Superior temporal gyrus (tissue), 1 donor: ENCODE results near the gene MRPL44.
A peak's percentile ranks its signal among the peaks of the same experiment; 100 is the strongest.
"Not testable (repeated sequence)": the region's sequence is repeated elsewhere in the genome, so short reads cannot be mapped to it uniquely, and the experiment has no call there.

Experiments
- DNase-seq: peaks from one replicate; pipeline ENCODE4 v3.0.0-alpha.2; 2016; ENCODE audit errors: extremely low spot score

Gene MRPL44

DNA sequence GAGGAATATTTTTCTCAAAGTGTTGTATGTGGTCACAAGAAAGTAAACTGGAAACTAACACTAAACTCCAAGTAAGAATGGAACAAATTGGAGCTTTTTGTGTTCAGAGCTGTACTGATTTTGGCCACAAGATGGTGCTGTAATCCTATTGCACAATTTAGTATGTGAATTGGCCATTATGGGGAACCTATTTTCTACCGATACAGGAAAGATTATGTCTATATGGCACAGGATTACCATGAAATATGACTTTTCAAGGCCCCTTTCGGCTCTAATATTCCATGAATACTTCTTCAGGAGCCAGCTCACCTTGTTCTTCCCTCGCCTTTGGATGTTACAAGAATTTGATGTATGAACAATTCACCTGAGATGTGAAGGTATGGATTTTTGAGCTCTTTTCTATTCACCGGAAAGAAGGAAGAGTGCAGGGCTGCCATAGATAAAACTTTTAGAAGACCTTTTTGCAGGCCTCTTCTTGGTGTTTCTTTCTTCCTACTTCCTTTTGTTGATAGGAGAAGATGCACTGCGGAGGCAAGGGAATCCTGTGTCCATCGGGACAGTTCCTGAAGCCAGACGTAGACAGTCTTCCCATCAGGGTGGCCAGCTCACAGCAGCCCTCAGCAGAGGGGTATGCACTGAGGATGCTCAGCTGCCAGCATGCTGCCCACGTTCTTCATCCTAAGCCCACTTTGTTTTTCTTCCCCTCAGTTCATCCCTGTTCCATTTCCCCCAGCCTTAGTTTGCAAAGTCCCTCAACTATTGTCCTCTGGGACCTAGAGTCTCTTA is 13.3 kb downstream of the MRPL44 start:
- peak; percentile 95 for DNase-seq

DNA sequence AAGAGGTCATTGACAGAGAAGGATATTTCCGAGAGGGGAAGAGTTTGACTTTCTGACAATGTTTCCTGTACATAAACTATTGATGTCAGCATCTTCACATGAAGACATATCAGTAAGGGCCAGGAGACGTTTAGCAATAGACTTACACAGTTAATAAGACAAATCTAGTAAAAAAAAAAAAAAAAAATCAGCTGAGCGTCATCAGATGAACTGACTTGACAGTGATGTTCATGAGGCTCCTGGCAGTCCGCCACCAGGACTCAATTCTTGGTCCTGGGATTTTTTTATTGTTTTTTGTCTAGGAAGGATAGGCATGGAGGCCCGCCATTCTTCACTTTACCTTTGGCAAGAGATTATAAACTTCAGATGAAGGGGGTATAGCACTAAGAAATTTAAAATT is 14.5 kb downstream of the MRPL44 start:
- DNase-seq = no peak

DNA sequence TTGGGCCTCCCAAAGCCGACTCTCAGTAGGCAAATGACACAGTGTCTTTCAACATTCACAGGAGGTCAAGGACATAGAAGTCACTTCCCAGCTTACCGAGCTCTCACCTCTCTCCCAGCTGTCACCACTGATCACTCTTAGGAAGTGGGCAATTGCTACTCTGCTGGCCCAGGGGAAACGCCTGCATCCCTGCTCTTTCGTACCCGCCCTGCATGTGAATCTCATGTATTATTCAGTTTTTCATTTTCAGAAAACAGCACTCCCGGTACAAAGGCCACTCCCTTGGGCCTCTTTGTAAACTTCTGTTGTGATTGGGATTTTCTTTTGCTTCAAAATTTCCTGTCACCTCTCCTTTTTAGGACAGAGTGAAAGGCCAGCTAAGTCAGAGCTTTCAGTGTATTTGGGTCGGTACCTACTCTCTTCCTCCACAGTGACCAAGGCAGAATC is 15.4 kb downstream of the MRPL44 start:
- no peak for DNase-seq

- no peak for DNase-seq
These were observed 16.3 kb downstream of the MRPL44 start for GRCh38 chr2:223973606-223974005.

DNA sequence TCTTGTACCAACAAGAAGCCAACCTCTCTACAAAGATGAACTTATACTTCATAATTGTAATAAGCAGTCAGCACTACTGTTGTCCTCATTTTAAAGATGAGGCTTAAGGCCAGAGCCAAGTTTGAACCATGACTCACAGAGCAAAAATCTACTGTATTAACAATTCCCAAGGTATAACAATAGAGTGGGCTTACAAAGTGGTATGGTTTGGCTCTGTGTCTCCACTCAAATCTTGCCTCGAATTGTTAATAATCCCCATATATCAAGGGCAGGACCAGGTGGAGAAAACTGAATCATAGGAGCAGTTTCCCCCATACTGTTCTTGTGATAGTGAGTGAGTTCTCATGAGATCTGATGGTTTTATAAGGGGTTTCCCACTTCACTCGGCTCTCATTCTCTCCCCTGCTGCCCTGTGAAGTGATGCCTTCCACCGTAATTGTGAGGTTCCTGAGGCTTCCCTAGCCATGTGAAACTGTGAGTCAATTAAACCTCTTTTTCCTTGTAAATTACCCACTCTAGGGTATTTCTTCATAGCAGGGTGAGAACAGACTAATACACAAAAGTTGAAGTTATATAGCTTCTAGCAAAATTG is 19.5 kb downstream of the MRPL44 start:
- no peak for DNase-seq

DNA sequence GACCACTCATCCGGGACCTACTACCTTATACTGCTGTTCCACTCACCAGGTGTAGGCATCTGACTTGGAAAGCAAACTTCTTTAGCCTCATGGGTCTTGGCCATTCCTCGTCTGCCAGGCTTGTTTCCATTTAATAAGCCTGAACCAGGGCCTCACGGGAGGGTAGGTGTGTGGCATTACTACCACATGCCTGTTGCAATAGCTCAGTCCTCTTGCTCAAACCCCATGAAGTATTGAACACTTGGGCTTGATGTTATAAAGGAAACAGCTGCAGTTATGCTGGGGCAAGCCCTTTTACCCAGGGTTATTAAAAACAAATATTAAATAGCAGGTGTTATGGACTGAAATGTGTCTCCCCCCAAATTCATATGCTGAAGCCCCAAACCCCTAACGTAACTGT is 21.2 kb downstream of the MRPL44 start:
- DNase-seq = no peak

DNA sequence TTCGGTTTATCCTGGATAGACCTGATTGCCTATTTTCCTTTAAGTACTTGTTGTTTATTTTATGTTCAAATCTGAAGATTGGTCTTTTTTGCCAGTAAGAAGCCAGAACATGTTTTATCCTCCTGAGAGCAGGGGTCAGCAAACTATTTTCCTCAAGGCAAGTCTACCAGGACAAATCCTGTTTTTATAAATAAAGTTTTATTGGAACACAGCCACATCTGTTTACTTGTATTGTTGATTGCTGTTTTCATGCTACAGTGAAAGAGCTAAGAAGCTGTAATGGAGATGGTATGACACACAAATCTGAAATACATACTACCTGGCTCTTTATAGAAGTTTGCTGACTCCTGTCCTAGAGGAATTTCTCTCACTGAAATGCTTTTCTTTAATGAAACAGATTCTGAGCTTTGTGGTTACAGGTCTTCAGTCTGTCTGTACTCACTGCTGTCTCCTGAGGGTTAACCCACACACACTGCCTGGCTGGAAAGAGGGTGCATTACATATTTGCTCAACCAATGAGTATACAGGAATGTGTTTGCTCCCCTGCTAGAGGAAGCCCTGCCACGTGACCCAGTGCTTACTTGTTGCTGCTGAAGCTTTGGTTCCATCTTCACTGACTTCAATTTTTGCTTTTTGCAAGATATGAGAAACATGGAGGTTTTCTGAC is 22.6 kb downstream of the MRPL44 start:
- DNase-seq = no peak

- DNase-seq = no peak
These were observed 23.1 kb downstream of the MRPL44 start for GRCh38 chr2:223980397-223980735.

DNA sequence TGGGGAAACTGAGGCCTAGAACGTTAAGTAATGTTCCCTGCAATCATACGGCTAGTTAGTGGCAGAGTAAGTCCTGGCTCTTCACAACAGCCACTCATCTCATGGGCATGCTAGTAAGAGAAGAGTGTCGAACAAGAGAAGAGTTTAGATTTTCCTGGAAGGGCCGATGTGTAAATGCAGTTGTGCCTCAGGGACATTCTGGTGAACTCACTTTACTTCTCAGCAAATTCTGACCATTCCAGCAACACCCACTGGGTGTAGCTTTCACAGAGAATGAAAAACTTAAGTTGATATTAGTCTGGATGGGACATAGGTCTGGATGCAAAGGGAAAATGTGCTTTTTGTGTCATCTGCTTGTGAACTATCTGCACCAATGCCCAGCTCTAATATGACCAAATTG is 23.5 kb downstream of the MRPL44 start:
- no peak for DNase-seq

DNA sequence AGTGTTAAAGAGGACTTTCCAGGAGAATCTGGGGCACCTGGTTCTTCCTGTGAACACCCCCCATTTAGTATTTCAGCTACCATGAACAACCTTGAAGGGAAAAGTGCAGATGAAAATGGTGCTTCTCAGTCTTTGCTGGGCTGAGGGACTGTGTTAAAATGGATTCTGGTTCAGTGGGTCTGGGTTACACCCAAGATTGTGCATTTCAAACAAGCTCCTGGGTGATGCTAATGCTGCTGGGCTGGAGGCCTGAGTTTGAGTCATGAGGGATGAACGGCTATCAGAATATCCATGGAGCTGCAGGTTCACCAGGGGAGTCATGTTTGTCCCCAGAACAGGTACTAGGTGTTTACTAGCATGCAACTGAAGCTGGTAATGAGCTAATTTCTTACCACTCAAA is 24.0 kb downstream of the MRPL44 start:
- no peak for DNase-seq

DNA sequence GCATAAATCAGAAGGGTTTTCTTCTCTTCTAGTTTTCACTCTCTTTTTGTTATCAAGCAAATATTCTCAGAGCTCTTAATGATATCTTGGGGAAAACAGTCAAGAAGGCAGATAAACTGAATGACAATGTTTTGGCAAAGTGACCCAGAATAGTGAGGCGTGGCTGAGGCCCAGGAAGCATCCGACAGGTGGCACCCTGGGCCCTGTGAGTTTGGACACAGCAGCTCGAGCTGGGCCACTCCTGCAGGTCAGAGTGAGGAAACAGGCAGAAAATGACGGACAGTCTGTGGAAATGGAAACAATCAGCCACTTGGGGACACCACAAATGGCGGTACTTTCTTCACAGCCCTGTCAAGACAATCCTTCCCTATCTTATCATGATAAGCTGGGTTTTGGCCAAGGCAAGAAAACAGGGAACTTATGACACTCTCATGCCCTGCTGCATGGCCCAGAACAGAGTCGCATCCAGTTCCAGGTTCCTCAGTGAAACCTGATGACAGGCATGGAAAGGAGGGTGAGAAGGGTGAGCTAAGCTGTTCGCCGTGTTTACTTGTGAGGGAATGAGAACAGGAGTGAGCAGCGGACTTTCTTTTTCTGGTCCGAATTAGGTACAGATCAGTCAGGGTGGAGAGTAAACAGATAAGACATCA is 32.1 kb downstream of the MRPL44 start:
- DNase-seq = no peak

DNA sequence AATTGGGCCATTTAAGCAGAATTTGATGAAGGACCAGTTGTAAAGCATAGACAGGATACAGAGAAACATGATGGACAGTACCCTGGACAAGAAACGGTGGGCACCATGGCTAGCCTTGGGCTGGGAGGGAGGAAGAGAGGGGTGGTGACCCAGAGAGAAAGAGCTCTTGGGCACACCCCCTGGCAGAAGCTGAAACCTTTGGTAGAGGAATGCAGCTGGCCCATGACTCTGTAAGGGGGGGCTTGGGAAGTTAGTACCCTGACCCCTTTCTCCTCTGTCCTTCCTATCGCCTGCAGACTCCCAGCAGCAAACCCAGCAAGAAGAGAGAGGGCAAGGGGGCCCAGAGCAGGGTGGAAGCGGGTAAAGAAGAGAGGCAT is 32.6 kb downstream of the MRPL44 start:
- no peak for DNase-seq

GRCh38 chr2:223991611-223992010 is 34.3 kb downstream of the MRPL44 start:
- DNase-seq = no peak

DNA sequence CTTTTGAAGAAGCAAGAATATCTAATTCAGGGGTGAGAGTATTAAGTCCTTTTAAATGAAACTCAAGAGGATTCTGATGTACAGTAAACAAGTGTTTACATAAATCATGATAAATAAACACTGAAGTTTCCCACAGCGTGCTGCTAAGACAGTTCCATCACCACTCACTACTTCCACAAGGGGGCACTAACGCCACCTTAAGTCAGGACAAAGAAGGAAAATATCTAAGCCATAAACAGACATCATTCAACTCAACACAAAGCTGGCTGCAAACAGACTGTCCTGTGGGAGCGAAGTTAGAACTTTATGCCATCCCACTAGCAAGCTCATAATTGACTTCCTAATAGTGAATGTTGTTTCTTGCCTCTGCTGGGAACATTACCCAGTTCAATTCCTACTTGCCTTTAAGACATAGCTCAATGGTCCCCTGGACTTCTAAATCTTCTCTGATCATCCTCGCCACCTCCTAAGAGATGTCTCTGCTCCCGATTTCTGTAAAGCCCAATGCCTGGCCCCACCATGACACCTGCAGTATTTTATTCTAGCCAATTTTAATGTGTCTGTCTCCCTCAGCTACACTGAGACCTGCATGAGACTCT is 36.5 kb downstream of the MRPL44 start:
- peak; percentile 92 for DNase-seq

DNA sequence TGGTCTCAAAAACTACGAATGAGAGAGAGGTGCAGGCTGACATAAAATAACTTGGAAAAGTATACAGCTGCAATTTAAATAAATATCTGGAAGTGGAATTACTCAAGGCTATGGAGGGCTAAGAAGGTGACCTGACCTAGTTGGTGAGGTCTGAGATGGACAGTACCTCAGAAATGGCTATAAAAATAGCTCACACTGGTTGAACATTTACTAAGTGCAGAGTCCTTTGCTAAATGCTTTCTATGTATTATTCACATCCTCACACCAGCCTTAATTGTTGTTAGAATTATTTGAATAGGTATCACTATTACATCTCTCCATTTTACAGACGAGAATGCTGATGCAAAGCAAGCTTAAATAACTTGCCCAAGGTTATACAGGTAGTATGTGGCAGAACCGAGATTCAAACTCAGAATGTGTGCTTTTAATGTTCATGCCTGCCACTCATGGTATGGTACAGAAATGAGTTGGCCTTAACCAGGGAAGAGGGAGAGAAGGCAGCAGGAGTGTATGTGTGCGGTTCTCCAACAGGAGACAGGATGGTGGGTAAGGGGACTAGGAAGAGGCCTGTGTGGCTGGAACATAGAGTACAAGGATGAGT is 37.4 kb downstream of the MRPL44 start:
- DNase-seq = no peak

DNA sequence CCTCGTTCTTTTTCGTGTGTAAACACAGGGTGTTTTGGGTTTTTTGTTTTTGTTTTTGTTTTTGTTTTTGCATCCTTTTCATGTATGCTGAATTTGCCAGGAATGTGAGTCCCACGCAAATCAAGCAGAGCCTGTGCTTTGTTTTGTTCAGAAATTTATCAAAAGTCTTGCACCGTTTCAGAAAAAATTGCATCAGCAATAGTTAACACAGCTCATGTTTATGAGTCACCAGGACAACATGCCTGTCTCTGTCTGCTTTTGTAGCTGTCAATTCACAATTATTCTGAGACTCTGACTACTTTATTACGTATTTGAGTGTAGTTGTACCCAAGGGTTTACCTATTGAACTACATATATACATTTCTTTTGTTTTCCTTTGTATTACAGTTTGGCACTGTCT is 38.3 kb downstream of the MRPL44 start:
- DNase-seq = no peak

- DNase-seq = no peak
These were observed 39.1 kb downstream of the MRPL44 start for GRCh38 chr2:223996391-223996790.

- no peak for DNase-seq
These were observed 40.7 kb downstream of the MRPL44 start for GRCh38 chr2:223997938-223998337.

- DNase-seq = no peak
These were observed 41.7 kb downstream of the MRPL44 start for GRCh38 chr2:223998948-223999347.

DNA sequence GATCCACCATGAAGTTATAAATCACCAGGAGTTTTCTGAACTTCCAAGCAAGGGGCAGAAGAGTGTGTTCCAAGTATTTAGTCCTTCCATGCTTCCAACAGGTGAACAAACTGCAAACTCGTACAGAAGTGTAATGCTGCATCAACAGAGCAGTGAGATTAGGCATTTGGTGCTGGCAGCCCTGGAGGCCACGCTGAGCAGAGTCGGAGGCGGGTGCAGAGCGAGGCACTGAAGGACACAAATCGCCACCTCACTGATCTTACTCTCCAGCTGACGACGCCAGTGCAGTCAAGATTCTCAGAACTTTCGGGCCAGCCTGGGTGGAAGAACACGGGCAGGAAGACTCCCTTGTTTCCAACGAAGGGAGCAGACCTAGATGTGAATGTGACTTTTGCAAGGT is 42.6 kb downstream of the MRPL44 start:
- no peak for DNase-seq

GRCh38 chr2:224000662-224001061 is 43.4 kb downstream of the MRPL44 start:
- DNase-seq = not testable (repeated sequence)
